HG03039 (cell line): Measurements from ENCODE around the gene KLHL24.
"Not testable (repeated sequence)": the region's sequence is repeated elsewhere in the genome, so short reads cannot be mapped to it uniquely, and the experiment has no call there.

Source experiments
- ATAC-seq: cut with Tn5 transposase; IDR thresholded peaks from one replicate; pipeline ENCODE4 v1.9.1; 2021; ENCODE audit warnings: mild to moderate bottlenecking, moderate library complexity; ENCODE audit not compliant: unreplicated experiment

The KLHL24 gene

DNA sequence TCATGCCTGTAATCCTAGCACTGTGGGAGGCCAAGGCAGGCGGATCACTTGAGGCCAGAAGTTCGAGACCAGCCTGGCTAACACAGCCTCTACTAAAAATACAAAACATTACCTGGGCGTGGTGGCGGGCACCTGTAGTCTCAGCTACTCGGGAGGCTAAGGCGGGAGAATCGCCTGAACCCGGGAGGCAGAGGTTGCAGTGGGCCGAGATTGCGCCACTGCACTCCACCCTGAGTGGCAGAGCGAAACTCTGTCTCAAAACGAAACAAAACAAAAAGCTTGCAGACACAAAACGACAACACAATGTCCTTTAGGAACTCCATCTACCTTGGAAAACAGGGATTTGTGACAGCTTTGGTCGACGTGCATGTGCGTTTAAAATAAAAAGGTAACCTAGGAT lies 716 bp upstream of the KLHL24 start:
- no peak for ATAC-seq

DNA sequence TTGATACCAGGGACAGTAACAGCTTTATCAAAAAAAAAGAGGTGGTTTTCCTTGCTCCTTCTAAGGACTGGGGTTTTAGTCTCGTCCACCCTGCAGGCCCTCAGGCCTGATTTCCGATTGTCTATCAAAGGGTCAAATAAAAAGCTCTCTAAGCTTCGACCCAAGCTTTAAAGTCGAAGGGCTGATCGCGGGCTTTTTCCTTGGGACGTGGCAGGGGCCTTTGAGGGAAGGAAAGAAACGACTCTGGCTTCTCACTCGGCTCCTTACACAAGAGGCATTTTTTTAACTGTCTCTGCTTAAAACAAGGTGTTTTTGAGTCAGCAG lies 354 bp upstream of the KLHL24 start:
- ATAC-seq = no peak

DNA sequence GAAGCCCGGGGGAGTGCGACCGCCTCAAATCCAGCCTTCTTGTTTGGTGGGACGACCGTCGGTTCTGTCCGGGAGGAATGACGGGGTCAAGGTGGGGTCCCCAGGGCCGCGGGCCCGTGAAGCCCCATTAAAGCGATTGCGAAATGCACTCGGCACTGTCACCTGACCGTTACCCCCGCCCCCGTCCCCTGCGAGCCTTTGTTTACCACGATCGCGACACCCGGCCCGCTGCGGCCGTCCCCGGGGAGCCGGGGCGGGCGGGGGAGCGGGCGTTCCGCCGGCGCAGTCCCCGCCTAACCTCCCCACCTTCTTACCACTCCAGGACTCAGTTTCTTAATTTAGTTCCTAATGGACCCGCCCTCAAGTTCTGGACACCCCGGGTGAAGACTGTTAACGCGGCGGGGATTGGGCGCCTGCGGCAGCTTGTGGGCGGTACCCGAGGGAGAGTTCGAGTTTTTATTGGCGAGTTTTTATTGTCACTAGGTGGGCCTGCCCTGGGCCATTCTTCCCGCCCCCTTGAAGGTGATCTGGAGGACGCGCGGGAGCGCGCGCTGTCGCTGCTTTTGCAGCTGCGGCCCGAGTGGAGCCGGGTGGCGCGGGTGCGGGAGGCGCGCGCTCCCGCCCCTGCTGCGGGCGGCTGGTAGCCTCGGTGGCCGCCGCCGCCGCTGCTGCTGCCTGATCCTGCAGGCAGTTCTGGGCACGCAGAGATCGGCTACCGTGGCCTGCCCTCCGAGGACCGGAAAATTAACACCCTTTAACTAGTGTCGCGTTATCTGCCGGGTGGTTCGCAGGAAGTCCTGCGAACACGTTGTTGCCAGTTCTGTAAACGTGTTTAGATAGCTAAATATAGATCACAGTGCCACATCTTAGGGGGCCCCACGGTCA lies 1.0 kb downstream of the KLHL24 start:
- peak; percentile 78 for ATAC-seq

DNA sequence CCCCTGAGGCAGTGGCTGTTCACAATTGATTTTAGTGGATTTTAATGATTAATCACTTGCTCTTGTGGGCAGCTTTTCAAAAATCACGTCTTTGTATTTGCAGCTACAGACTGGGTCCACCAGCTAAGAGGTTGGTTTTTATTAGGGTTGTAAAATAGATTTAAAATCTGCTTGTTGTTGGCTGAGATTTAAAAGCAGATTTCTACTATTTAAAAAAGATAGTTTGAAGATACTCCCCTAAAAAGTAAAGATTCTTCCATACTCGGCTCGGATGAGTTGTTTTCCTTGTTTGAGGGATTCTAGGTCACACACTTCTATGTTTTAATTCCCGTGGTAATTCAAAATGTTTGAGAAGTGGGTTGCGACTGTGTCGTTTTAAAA lies 1.7 kb downstream of the KLHL24 start:
- ATAC-seq = no peak

DNA sequence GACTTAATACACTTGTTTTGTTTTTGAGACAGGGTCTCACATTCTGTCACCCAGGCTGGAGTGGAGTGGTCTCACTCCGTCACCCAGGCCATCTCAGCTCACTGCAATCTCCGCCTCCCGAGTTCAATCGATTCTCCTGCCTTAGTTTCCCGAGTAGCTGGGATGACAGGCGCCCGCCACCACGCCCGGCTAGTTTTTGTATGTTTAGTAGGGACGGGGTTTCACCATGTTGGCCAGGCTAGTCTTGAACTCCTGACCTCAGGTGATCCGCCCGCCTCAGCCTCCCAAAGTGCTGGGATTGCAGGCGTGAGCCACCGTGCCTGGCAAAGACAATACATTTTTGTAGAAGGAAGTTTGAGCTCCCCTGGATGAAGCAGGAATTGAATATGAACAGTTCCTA lies 2.2 kb downstream of the KLHL24 start:
- not testable (repeated sequence) for ATAC-seq

DNA sequence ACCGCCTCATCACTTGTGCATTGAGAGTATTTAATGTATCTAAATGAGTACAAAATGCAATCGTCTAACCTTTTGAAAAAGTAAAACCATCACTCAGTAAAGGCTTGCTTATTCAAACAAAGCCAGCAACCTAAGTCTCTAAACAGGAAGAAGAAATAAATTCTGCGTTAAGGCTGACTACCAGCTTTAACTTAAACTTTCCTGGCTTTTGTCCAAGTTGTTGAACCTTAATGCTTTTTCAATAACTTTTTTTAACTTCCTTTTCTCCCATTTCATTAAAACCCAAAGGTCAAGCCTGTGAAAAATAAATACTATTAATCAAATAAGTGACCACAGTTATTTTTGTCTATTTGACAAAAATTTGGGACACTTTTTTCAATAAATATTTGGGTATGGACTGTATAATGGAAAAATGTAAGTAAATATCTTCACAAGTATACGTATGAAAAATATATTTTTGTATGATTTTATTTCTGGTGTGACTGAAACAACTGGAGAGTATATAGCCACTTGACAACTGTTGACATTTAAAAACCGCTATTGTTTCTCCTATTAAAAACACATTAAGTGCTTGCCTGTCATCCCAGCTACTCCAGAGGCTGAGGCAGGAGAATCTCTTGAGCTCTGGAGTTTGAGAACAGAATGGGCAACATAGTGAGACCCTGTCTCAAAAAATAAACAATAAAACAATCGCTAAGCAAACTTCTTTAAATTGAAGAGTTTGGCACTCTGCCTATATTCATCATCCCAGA lies 2.9 kb downstream of the KLHL24 start:
- ATAC-seq = no peak

DNA sequence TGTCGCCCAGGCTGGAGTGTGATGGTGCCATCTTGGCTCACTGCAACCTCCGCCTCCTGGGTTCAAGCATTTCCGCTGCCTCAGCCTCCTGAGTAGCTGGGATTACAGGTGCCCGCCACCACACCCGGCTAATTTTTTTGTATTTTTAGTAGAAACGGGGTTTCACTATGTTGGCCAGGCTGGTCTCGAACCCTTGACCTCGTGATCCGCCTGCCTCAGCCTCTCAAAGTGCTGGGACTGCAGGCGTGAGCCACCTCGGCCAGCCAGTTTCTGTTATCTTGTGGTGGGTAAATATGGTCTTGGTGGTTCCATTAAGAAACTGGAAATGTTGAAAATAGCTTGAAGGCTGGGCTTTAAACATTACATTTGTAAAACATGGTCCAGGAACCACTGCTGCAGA lies 5.2 kb downstream of the KLHL24 start:
- not testable (repeated sequence) for ATAC-seq

DNA sequence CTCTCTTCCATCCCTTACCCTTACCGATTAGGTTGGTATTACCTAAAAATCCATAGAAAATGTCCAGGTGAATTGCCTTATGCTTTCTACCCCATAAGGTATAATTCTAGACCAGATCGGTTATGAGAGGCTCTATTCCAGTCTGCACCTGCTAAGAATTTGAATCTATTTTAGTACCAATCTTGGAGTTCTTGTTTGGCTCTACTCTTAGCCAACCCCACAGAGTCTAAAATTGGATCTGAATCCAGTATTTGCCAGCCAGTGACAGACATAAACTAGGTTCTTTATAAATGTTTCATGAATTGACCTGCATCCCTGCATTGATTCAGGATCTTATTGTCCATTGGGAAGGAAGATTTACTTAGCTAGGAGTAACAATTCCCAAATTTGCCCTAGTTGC lies 6.5 kb downstream of the KLHL24 start:
- no peak for ATAC-seq

DNA sequence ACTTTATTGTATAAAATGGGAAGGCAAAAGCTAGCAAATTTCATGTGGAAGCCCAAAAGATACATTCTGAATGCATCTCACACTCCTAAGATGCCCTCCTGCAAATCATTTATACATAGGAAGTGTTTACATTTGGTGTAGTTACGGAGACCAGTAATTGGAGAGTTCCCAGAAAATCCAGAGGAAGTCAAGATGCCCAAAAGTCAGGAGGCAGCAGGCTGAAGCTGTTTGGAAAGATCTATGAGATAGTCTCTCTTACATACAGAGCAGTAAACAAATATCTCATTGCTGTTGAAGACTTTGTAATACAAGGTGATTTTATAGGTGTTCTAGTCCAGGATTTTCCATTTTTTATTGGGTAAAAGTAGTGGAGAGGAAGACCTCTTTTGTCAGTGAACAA lies 8.8 kb downstream of the KLHL24 start:
- no peak for ATAC-seq

DNA sequence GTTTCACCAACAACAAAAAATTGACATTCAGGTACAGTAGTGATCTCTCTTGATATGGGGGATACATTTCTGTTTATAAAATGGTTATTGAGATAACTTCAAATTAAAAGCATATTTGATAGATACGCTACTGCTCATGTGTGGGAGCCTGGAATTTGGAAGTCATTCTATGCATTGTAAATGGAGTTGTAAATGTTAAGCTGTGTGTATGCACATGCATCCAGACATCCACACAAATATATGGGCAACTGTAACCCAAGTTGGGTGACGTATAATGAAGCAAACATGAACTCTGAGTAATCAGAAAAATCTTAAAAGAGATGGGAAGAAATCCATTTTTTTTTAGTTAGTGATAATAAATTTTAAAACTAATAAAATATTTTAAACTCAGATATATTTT lies 9.8 kb downstream of the KLHL24 start:
- no peak for ATAC-seq

DNA sequence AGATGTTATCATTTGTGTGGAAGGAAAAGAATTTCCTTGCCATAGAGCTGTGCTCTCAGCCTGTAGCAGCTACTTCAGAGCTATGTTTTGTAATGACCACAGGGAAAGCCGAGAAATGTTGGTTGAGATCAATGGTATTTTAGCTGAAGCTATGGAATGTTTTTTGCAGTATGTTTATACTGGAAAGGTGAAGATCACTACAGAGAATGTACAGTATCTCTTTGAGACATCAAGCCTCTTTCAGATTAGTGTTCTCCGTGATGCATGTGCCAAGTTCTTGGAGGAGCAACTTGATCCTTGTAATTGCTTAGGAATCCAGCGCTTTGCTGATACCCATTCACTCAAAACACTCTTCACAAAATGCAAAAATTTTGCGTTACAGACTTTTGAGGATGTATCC lies 15.1 kb downstream of the KLHL24 start:
- ATAC-seq = no peak

DNA sequence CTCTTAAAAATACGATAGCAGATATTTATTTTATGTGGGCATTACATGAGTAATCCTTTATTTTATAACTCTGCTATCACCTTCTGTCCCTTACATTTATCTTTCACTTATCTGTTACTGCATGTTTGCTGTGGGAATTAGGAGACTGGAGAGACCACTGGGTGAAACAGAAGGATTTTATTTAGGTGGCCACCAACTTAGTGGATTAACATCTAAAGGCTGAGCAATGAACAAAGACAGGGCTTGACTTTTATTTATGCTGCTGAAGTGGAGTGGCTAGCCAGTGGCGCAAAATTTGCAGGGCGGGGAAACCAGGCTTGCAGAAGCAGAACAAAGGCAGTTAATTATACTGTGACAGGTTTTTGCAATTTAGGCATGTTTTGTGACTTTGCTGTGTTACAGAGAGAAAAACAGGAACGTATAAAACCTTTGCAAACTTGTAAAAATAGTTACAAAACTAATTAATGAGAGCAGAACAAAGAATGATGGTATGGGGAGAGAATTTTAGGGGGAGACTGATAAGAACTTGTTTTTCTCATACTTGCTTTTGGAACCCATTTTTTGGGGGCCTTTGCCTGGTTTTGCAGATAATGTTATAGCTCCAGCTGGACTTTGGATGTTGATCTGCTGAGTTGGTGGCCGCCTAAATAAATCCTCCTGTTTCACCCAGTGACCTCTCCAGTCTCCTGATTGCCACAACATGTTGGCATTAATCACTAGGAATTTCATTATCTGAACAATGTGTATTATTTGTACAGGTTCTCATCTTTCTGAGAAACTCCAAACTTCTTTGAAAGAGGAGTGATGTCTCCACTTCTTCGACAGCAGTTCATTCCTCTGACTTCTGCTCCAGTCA lies 18.0 kb downstream of the KLHL24 start:
- ATAC-seq = no peak

DNA sequence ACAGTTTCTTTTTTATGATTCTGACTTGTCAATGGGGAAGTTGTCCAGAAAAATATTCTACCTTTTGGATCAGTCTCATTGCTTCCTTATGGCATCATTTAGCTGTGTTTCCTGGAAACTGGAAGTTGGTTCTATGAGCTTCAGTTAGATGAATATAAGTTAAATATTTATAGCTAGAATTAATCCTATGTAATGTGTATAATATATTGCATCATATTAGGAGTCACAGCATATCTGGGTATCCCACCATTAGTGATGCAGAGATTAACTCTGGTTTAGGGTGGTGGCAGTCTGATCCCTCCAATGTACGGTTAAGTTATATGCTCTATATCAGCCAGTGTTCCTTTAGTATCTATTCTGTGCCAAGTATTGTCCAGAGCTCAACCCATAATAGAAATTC lies 19.3 kb downstream of the KLHL24 start:
- no peak for ATAC-seq

DNA sequence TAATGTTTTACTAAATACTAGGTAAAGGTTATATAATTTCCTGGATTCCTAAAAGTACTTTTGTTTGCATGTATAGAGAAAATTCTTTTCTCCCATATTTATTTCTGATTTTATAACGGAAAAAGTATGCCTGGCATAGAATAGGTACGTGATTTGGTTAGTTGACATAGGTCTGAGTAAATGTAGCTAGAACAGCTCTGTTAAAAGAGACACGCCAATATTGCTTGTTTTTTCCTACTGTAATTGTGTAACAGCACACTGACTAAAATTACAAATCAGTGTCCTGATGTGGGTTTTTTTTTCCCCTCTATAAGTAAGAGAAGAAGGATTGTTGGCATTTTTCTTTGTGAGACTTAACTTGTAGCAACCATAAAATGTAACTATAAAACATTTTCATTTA lies 26.7 kb downstream of the KLHL24 start:
- no peak for ATAC-seq

DNA sequence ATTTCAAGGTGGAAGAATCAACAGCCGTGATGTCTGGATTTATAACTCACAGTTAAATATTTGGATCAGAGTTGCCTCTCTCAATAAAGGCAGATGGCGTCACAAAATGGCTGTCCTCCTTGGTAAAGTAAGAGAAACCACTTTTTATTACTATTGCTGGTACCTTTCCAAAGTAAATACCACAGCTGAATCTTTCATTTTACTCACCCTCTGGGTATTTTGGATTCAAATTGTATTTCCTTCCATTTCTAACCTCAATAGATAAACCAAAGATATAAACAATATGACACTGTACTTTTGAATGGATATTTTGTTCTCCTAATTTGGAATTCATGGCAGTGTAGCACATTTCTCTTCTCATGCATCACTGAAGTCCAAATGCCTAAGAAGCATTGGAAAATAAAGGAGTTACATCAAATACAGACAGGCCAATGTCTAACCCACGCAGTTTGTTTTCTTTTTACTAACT lies 29.5 kb downstream of the KLHL24 start:
- no peak for ATAC-seq

DNA sequence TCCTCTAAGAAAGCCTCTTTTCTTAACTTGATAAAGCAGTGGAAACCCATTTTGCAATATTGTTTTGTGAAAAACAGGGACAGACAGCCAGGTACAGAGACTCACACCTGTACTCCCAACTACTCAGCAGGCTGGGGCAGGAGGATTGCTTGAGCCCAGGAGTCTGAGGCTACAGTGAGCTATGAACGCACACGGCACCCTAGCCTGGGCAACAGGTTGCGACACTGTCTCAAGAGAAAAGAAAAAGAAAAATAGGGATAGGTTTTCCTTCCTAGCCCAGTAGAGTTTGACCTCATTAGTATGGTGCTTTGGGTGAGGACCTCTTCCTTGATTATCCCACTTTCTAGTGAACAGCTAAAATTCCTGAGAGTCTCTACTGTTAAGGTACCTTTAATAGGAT lies 44.6 kb downstream of the KLHL24 start:
- no peak for ATAC-seq

DNA sequence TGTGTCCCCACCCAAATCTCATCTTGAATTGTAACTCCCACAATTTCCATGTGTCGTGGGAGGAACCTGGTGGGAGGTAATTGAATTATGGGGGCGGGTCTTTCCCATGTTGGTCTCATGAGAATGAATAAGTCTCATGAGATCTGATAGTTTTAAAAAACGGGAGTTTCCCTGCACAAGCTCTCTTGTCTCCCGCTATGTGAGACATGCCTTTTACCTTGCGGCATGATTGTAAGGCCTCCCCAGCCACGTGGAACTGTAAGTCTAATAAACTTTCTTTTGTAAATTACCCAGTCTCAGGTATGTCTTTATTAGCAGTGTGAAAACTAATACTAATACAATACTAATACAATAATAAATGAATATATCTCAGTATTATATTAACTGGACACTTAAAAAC lies 52.3 kb downstream of the KLHL24 start:
- ATAC-seq = no peak

DNA sequence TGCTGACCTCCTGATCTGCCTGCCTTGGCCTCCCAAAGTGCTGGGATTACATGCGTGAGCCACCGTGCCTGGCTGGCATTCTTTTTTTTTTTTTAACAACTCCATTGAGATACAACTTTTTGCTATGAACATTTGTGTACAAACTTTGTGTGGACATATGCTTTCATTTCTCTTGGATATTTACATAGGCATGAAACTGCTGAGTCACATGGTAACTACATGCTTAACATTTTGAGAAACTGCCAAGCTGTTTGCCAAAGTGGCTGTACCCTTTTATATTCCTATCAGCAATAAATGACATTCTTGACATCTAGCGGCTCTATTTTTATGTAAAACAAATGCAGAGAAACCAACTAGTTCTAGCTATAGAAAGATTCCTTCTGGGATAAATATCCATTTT lies 53.5 kb downstream of the KLHL24 start:
- ATAC-seq = no peak

DNA sequence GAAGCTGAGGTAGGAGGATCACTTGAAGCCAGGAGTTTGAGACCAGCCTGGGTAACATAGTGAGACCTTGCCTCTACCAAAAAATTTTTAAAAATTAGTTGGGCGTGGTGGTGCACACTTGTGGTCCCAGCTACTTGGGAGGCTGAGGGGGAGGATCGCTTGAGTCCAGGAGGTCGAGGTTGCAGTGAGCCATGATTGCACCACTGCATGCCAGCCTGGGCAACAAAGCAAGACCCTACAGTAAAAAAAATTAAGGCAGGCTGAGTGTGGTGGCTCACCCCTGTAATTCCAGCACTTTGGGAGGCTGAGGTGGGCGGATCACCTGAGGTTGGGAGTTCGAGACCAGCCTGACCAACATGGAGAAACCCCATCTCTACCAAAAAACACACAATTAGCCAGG lies 54.2 kb downstream of the KLHL24 start:
- not testable (repeated sequence) for ATAC-seq

DNA sequence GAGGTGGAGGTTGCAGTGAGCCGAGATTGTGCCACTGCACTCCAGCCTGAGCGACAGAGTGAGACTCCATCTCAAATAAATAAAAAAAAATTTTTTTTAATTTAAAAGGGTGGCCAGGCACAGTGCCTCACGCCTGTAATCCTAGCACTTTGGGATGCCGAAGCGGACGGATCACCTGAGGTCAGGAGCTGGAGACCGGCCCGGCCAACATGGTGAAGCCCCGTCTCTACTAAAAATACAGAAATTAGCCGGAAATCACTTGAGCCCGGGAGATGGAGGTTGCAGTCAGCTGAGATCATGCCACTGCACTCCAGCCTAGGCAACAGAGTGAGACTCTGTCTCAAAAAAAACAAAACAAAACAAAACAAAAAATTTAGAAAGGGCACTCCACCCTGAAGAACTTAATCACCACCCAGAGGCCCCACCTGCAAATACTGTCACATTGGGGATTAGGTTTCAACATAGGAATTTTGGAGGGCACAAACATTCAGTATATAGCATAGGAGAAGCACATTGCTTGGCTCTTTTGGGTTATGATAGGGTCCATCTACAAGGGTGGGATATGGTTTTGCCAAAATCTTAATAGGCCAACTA lies 55.1 kb downstream of the KLHL24 start:
- no peak for ATAC-seq

DNA sequence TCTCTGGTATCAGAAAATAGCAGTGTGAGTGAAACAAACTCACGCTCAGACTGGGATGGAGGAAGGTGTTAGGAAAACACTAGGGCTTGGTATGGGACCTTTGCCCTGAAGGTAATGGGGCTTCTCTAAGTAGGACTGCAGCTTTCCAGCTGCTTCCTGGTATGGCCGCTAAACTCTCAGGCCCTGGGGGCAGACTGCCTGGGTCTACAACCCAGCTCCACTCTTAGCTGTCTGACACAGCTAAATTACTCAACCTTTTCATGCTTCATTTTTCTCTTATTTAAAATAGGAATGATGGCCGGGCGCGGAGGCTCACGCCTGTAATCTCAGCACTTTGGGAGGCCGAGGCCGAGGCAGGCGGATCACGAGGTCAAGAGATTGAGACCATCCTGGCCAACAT lies 57.0 kb downstream of the KLHL24 start:
- no peak for ATAC-seq
